GM21786 (cell line): ENCODE measurements around the gene PPL.
"Not testable (repeated sequence)": the region's sequence is repeated elsewhere in the genome, so short reads cannot be mapped to it uniquely, and the experiment has no call there.

ENCODE experiments used
- ATAC-seq: cut with Tn5 transposase; IDR thresholded peaks from one replicate; pipeline ENCODE4 v1.9.1; 2021; ENCODE audit not compliant: unreplicated experiment

Gene PPL

GRCh38 chr16:4913130-4913773 is 23.7 kb downstream of the PPL start:
- no peak for ATAC-seq

GRCh38 chr16:4911970-4912386 is 25.0 kb downstream of the PPL start:
- ATAC-seq: no peak

- no peak for ATAC-seq
Observed at GRCh38 chr16:4910828-4911227, 26.1 kb downstream of the PPL start.

GRCh38 chr16:4909825-4910224 is 27.1 kb downstream of the PPL start:
- ATAC-seq: no peak

GRCh38 chr16:4908854-4909401 is 28.0 kb downstream of the PPL start:
- no peak for ATAC-seq

- no peak for ATAC-seq
Observed at GRCh38 chr16:4904942-4905615, 31.9 kb downstream of the PPL start.

- ATAC-seq: no peak
Observed at GRCh38 chr16:4904108-4904941, 32.6 kb downstream of the PPL start.

GRCh38 chr16:4902038-4902437 is 34.9 kb downstream of the PPL start:
- ATAC-seq: no peak

- ATAC-seq: no peak
Observed at GRCh38 chr16:4900750-4901149, 36.2 kb downstream of the PPL start.

- ATAC-seq: no peak
Observed at GRCh38 chr16:4900036-4900435, 36.9 kb downstream of the PPL start.

- ATAC-seq: no peak
Observed at GRCh38 chr16:4899474-4899846, 37.5 kb downstream of the PPL start.

GRCh38 chr16:4898811-4899473 is 38.0 kb downstream of the PPL start:
- no peak for ATAC-seq

GRCh38 chr16:4897328-4897727 is 39.6 kb downstream of the PPL start:
- no peak for ATAC-seq

GRCh38 chr16:4896761-4897160 is 40.2 kb downstream of the PPL start:
- not testable (repeated sequence) for ATAC-seq

- no peak for ATAC-seq
Observed at GRCh38 chr16:4895366-4895765, 41.6 kb downstream of the PPL start.

- ATAC-seq: no peak
Observed at GRCh38 chr16:4894276-4895150, 42.4 kb downstream of the PPL start.

- no peak for ATAC-seq
Observed at GRCh38 chr16:4893103-4893862, 43.7 kb downstream of the PPL start.

GRCh38 chr16:4892361-4893102 is 44.4 kb downstream of the PPL start:
- ATAC-seq: no peak

- ATAC-seq: no peak
Observed at GRCh38 chr16:4891886-4892216, 45.1 kb downstream of the PPL start.
